Measurements from ENCODE around the gene PHKB. TPM values are rescaled to one million over a fixed set of nuclear protein-coding genes. Genes with fewer than 3 reads are reported as not detected.
"Not testable (repeated sequence)": the region's sequence is repeated elsewhere in the genome, so short reads cannot be mapped to it uniquely, and the experiment has no call there.

PHKB gene
- total RNA-seq, 4 donors from 2014 or later: 38.8 to 94.2 (median 55.7) TPM

DNA sequence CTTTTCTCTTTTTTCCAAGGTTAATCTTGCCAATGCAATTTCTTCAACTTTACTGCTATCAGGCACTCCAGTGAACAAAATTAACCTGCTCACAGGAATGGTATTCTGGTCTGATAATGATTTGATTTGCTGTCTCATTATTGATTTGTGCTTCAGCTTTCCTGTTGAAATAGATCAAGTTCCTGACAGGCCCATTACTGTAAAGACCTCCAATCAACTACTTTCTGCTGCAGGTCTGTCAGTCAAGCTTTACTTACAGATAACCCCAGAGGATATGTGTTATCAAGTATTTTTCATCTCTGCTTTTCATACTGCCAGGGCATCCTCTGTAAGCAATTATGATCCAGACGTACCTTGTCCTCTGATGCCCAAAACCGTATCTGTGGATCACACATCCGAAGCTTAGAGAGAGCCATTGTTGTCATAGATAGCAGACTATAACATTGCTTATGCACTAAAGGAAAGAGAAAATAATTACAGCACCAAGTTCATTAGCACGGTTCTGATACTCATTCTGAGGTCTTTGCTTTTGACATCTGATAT is 215.6 kb downstream of the PHKB start:
- H3K4me3 ChIP-seq: no peak overlapping the region
- no peaks in the 10 kb centered on the region for H3K27me3 ChIP-seq
- TF ChIP-seq POLR2A (IDR thresholded peaks at IDR 0.05): no peak
- TF ChIP-seq POLR2AphosphoS5 (IDR thresholded peaks at IDR 0.05): no peak
- TF ChIP-seq, protein P1, sequence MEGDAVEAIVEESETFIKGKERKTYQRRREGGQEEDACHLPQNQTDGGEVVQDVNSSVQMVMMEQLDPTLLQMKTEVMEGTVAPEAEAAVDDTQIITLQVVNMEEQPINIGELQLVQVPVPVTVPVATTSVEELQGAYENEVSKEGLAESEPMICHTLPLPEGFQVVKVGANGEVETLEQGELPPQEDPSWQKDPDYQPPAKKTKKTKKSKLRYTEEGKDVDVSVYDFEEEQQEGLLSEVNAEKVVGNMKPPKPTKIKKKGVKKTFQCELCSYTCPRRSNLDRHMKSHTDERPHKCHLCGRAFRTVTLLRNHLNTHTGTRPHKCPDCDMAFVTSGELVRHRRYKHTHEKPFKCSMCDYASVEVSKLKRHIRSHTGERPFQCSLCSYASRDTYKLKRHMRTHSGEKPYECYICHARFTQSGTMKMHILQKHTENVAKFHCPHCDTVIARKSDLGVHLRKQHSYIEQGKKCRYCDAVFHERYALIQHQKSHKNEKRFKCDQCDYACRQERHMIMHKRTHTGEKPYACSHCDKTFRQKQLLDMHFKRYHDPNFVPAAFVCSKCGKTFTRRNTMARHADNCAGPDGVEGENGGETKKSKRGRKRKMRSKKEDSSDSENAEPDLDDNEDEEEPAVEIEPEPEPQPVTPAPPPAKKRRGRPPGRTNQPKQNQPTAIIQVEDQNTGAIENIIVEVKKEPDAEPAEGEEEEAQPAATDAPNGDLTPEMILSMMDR (IDR thresholded peaks at IDR 0.05): no peak
- no peak for TF ChIP-seq EP300 (IDR thresholded peaks at IDR 0.05)
- ATAC-seq: no peak
- peaks cover 6 to 50% of the 10 kb centered on the region in 2 donors for H3K36me3 ChIP-seq
- WGBS, 2 donors (ENCODE audit: low coverage in 1 of 2): 92 to 94% methylated on average over 3 of the region's 4 CpGs
- H3K9me3 ChIP-seq: no peaks in the 10 kb centered on the region
- H3K27ac ChIP-seq: no peak overlapping the region
- H3K4me1 ChIP-seq: no peaks in the 10 kb centered on the region

DNA sequence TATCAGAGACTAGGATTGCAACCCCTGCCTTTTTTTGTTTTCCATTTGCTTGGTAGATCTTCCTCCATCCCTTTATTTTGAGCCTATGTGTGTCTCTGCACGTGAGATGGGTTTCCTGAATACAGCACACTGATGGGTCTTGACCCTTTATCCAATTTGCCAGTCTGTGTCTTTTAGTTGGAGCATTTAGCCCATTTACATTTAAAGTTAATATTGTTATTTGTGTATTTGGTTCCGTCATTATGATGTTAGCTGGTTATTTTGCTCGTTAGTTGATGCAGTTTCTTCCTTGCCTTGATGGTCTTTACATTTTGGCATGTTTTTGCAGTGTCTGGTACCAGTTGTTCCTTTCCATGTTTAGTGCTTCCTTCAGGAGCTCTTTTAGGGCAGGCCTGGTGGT is 220.4 kb downstream of the PHKB start:
- 100% methylated on average over 1 to 3 of the region's 3 CpGs for WGBS, 2 donors (ENCODE audit: low coverage in 1 of 2)
- Histone ChIP-seq H3K9me3 (peaks cover 0 to 10% (median 0%) of the 10 kb centered on the region in 3 donors), H3K36me3 (peaks cover 3 to 58% of the 10 kb centered on the region in 2 donors)
- not testable (repeated sequence) for H3K4me1 ChIP-seq, H3K4me3 ChIP-seq, H3K27ac ChIP-seq, ATAC-seq, H3K27me3 ChIP-seq

DNA sequence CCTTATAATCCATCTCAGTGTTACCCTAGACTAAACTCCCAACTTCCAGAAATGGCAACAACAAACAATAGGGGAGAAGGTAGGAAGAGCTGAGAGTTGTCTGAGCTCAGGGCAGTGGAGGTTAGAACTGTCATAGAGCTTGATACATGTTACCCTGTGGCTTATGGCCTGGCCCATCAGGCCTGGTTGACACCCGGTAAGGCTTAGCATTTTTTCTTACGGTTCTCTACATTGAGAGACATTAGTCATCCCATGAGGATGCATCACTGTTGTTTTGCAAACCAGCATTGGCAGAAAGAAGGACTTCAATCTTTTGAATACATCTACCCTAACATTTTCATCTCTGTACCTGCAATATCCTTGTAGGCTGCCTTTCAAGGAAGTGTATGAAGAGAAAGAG is 226.6 kb downstream of the PHKB start:
- 84 to 100% methylated on average over 1 to 2 of the region's 2 CpGs for WGBS, 2 donors (ENCODE audit: low coverage in 1 of 2)
- no peak for ATAC-seq

DNA sequence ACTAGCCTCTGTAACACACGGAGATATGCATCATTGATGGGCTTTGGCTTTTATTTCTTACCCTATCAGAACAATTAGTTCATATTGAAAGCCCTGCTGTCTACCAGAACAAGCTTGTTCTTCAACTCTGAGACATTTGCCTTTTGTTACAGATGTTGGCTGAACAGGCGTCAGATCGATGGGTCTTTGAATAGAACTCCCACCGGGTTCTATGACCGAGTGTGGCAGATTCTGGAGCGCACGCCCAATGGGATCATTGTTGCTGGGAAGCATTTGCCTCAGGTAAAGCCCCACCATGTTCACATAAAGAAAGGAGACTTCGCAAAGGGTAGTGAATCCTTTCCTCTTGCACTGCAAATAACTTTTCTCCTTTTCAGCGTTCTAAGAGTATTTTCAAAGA is 232.1 kb downstream of the PHKB start:
- TF ChIP-seq, protein P1 (IDR thresholded peaks at IDR 0.05): no peak
- TF ChIP-seq POLR2A (IDR thresholded peaks at IDR 0.05) (no peak), EP300 (IDR thresholded peaks at IDR 0.05) (no peak), POLR2AphosphoS5 (IDR thresholded peaks at IDR 0.05) (no peak)
- H3K4me3 ChIP-seq: no peak overlapping the region
- H3K4me1 ChIP-seq: no peaks in the 10 kb centered on the region
- H3K27ac ChIP-seq: no peak overlapping the region
- WGBS, 2 donors (ENCODE audit: low coverage in 1 of 2): 88 to 93% methylated on average over 3 to 9 of the region's 9 CpGs
- no peaks in the 10 kb centered on the region for H3K27me3 ChIP-seq
- H3K9me3 ChIP-seq: no peaks in the 10 kb centered on the region
- ATAC-seq: no peak
- peaks cover 5 to 100% of the 10 kb centered on the region in 2 donors for H3K36me3 ChIP-seq

More for the DNA sequence above, 226.6 kb downstream of the PHKB start:
- no peaks in the 10 kb centered on the region for H3K27me3 ChIP-seq
- TF ChIP-seq POLR2AphosphoS5 (IDR thresholded peaks at IDR 0.05) (no peak), EP300 (IDR thresholded peaks at IDR 0.05) (no peak), POLR2A (IDR thresholded peaks at IDR 0.05) (no peak)
- TF ChIP-seq, protein P1 (IDR thresholded peaks at IDR 0.05): no peak
- no peak overlapping the region for H3K27ac ChIP-seq
- no peak overlapping the region for H3K4me3 ChIP-seq
- H3K4me1 ChIP-seq: no peaks in the 10 kb centered on the region
- H3K36me3 ChIP-seq: peaks cover 0 to 82% of the 10 kb centered on the region in 2 donors
- peaks cover 0 to 10% (median 0%) of the 10 kb centered on the region in 3 donors for H3K9me3 ChIP-seq

DNA sequence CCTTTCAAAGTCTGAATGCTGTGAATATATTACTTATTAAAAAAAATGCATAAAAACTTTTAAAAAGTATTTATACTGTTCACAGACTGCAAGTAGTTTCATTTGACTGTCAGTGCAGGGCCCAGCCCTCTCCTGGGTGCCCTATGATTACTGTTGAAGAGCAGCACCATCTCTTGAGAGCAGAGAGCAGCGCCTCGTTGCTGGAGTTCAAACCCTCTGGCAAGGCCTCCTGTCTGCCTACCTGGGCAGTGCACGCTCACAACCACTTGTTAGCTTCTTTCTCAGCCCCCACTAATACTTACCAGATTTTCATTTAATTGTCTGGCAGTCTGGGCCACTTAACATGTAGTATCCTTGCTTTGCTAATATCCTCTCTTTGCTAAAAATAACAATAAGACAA is 233.4 kb downstream of the PHKB start:
- Histone ChIP-seq H3K9me3 (no peaks in the 10 kb centered on the region), H3K4me1 (no peaks in the 10 kb centered on the region), H3K4me3 (no peak overlapping the region), H3K36me3 (peaks cover 7 to 100% of the 10 kb centered on the region in 2 donors), H3K27me3 (no peaks in the 10 kb centered on the region), H3K27ac (no peak overlapping the region)
- ATAC-seq: no peak
- 86 to 93% methylated on average over 3 of the region's 3 CpGs for WGBS, 2 donors (ENCODE audit: low coverage in 1 of 2)
- TF ChIP-seq POLR2AphosphoS5 (IDR thresholded peaks at IDR 0.05) (no peak), EP300 (IDR thresholded peaks at IDR 0.05) (no peak), POLR2A (IDR thresholded peaks at IDR 0.05) (no peak)
- TF ChIP-seq, protein P1 (IDR thresholded peaks at IDR 0.05): no peak

All from gastroesophageal sphincter (tissue), 4 donors.